Activated CD8-positive, alpha-beta T cell treated with anti-CD3 and anti-CD28 coated beads for 36 hours (primary cell): Measurements from ENCODE around the gene PRAMEF9. TPM values are rescaled to one million over a fixed set of nuclear protein-coding genes. Genes with fewer than 3 reads are reported as not detected.
"Not testable (repeated sequence)": the region's sequence is repeated elsewhere in the genome, so short reads cannot be mapped to it uniquely, and the experiment has no call there.

Source experiments
- ATAC-seq: fragments of 200-7000 bp; cut with Tn5 transposase; one replicate; pipeline ENCODE4 v1.10.0; 2021; ENCODE audit warnings: mild to moderate bottlenecking, moderate library complexity
- CTCF ChIA-PET: fragments of 350-600 bp; sonication (Branson Sonifier 250); formaldehyde crosslinking; loops from one replicate; lab custom pipeline; 2021; ENCODE audit warnings: antibody characterized with exemption; lab: Charles Lee
- POLR2A ChIA-PET: fragments of 350-600 bp; sonication (Branson Sonifier 250); formaldehyde crosslinking; loops from one replicate; lab custom pipeline; 2021; ENCODE audit warnings: antibody characterized with exemption; lab: Charles Lee
- DNase-seq: peaks from one replicate; pipeline ENCODE4 v3.0.0-alpha.2; 2020
- H3K27ac Mint-ChIP-seq: one replicate; pipeline ENCODE4 v1.8.0; 2021; ENCODE audit warnings: mild to moderate bottlenecking, mixed read lengths
- H3K27me3 Mint-ChIP-seq: one replicate; pipeline ENCODE4 v1.8.0; 2021; ENCODE audit warnings: mixed read lengths
- H3K36me3 Mint-ChIP-seq: one replicate; pipeline ENCODE4 v1.8.0; 2021; ENCODE audit warnings: low read depth, mixed read lengths
- H3K4me1 Mint-ChIP-seq: one replicate; pipeline ENCODE4 v1.8.0; 2021; ENCODE audit warnings: low read depth, mixed read lengths
- H3K4me3 Mint-ChIP-seq: one replicate; pipeline ENCODE4 v1.8.0; 2021; ENCODE audit warnings: mild to moderate bottlenecking, moderate library complexity, mixed read lengths
- H3K9me3 Mint-ChIP-seq: one replicate; pipeline ENCODE4 v1.8.0; 2021; ENCODE audit warnings: mixed read lengths
- intact Hi-C: fragments of 100-400 bp; cut with micrococcal nuclease; formaldehyde crosslinking; loops from one replicate; pipeline ENCODE4 v1.10.0; 2022
- total RNA-seq, 2 experiments: library from RNA; stranded (reverse); gene quantifications; one replicate each; pipeline ENCODE4 v1.2.3, GENCODE V29; 2021
- TF ChIP-seq, protein P1 (sequence below): fragments of 200-600 bp; IDR thresholded peaks from one replicate; pipeline ENCODE4 v1.8.0; 2022; ENCODE audit warnings: antibody characterized with exemption, mild to moderate bottlenecking

PRAMEF9 gene
- total RNA-seq, 2 experiments from 2014 or later = not detected

DNA sequence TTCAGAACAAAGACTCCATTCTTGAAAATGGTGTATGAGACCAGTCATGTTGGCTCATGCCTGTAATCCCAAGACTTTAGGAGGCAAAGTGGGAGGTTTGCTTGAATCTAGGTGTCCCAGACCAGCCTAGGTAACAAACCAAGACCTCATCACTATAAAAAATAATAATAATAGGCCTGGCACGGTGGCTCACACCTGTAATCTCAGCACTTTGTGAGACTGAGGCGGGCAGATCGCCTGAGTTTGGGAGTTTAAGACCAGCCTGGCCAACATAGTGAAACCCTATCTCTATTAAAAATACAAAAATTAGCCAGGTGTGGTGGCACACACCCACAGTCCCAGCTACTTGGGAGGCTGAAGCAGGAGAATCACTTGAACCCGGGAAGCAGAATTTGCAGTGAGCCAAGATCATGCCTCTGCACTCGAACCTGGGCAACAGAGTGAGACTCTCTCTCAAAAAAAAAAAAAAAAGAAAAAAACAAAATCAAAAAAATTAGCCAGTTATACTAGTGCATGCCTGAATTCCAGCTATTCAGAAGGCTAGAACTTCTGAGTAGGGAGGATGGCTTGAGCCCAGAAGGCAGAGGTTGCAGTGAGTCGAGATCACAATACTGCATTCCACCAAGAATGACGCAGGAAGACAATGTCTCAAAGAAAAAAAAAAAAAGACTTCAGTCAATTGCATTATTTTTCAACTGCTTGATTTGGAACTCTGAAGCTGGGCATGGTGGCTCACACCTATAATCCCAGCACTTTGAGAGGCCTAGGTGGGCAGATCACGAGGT lies 55.8 kb downstream of the PRAMEF9 start:
- CTCF ChIA-PET, H3K27ac Mint-ChIP-seq, intact Hi-C loops, POLR2A ChIA-PET, H3K36me3 Mint-ChIP-seq, H3K27me3 Mint-ChIP-seq, H3K9me3 Mint-ChIP-seq, DNase-seq, ATAC-seq, H3K4me3 Mint-ChIP-seq, H3K4me1 Mint-ChIP-seq: not testable (repeated sequence)

DNA sequence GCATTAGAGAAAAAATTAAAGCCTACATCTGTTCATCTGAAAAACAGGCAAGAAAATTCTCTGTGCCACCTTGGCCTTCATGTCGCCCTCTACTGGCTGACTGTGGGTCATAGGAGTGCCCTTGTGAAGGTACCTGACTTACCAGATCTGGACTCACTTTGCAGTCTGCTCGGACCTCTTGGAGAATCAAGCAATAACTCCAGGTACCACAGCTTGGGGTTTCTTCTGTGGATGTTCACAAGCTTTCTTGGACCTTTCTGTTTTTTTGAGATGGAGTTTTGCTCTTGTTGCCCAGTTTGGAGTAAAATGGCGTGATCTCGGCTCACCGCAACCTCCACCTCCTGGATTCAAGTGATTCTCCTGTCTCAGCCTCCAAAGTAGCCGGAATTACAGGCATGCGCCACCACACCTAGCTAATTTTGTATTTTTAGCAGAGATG lies 56.7 kb downstream of the PRAMEF9 start:
- ATAC-seq (no peak), DNase-seq (peak; percentile 70)
- Mint-ChIP-seq H3K27ac (no peak overlapping the region), H3K36me3 (no peaks in the 10 kb centered on the region), H3K4me3 (no peak overlapping the region), H3K4me1 (no peaks in the 10 kb centered on the region), H3K27me3 (peaks cover 4% of the 10 kb centered on the region), H3K9me3 (no peaks in the 10 kb centered on the region)
- POLR2A ChIA-PET = no interaction called here
- intact Hi-C loops = no loop called here
- TF ChIP-seq, protein P1, sequence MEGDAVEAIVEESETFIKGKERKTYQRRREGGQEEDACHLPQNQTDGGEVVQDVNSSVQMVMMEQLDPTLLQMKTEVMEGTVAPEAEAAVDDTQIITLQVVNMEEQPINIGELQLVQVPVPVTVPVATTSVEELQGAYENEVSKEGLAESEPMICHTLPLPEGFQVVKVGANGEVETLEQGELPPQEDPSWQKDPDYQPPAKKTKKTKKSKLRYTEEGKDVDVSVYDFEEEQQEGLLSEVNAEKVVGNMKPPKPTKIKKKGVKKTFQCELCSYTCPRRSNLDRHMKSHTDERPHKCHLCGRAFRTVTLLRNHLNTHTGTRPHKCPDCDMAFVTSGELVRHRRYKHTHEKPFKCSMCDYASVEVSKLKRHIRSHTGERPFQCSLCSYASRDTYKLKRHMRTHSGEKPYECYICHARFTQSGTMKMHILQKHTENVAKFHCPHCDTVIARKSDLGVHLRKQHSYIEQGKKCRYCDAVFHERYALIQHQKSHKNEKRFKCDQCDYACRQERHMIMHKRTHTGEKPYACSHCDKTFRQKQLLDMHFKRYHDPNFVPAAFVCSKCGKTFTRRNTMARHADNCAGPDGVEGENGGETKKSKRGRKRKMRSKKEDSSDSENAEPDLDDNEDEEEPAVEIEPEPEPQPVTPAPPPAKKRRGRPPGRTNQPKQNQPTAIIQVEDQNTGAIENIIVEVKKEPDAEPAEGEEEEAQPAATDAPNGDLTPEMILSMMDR = peak; percentile 64
- CTCF ChIA-PET = no interaction called here

Other genes starting within 250 kb of the PRAMEF9 start
- not detected for gene PRAMEF6, start 224.3 kb upstream of the PRAMEF9 start, total RNA-seq
- not detected for gene PRAMEF27, start 115.3 kb upstream of the PRAMEF9 start, total RNA-seq
- not detected for gene HNRNPCL3, start 111.1 kb upstream of the PRAMEF9 start, total RNA-seq
- not detected for gene PRAMEF25, start 101.1 kb upstream of the PRAMEF9 start, total RNA-seq
- not detected for gene HNRNPCL2, start 55.0 kb upstream of the PRAMEF9 start, total RNA-seq
- gene PRAMEF26, start 15.8 kb upstream of the PRAMEF9 start, total RNA-seq = not detected
- not detected for gene HNRNPCL4, start 6.2 kb upstream of the PRAMEF9 start, total RNA-seq
- gene PRAMEF13, start 29.6 kb downstream of the PRAMEF9 start, total RNA-seq = not detected
- not detected for gene PRAMEF18, start 54.3 kb downstream of the PRAMEF9 start, total RNA-seq
- gene PRAMEF5, start 82.3 kb downstream of the PRAMEF9 start, total RNA-seq = not detected
- not detected for gene PRAMEF8, start 113.3 kb downstream of the PRAMEF9 start, total RNA-seq
- not detected for gene PRAMEF33, start 131.7 kb downstream of the PRAMEF9 start, total RNA-seq
- gene PRAMEF15, start 143.7 kb downstream of the PRAMEF9 start, total RNA-seq = not detected
- gene PRAMEF14, start 175.3 kb downstream of the PRAMEF9 start, total RNA-seq = not detected
- not detected for gene PRAMEF19, start 200.1 kb downstream of the PRAMEF9 start, total RNA-seq
- gene PRAMEF17, start 217.8 kb downstream of the PRAMEF9 start, total RNA-seq = not detected
- gene PRAMEF20, start 238.6 kb downstream of the PRAMEF9 start, total RNA-seq = not detected